BJ (cell line): ENCODE data around the gene CD33. TPM values are rescaled to one million over a fixed set of nuclear protein-coding genes. Genes with fewer than 3 reads are reported as not detected.
A peak's percentile ranks its signal among the peaks of the same experiment; 100 is the strongest.

Source experiments
- CTCF ChIA-PET: fragments of 350-600 bp; formaldehyde crosslinking; extraction: SDS; loops from one replicate; lab custom pipeline; 2021; ENCODE audit warnings: antibody characterized with exemption, inconsistent platforms; lab: Yijun Ruan, JAX
- POLR2A ChIA-PET: fragments of 300-600 bp; sonication (Branson Sonifier 250); formaldehyde crosslinking; extraction: SDS; loops from one replicate; lab custom pipeline; 2021; ENCODE audit warnings: antibody characterized with exemption; lab: Charles Lee
- DNase-seq: peaks from one replicate; pipeline ENCODE4 v3.0.0-alpha.2; 2011; ENCODE audit warnings: low read depth
- H3K27me3 ChIP-seq: 2 replicates; pipeline ENCODE4 v1.6.0; 2011; ENCODE audit warnings: low read length; ENCODE audit not compliant: control insufficient read depth, insufficient read depth
- H3K36me3 ChIP-seq: 2 replicates; pipeline ENCODE4 v1.5.1; 2011; ENCODE audit warnings: low read length; ENCODE audit not compliant: control insufficient read depth, insufficient read depth
- H3K4me3 ChIP-seq: 2 replicates; pipeline ENCODE4 v1.5.1; 2011; ENCODE audit warnings: low read depth, mild to moderate bottlenecking, control low read depth, low read length
- CTCF ChIP-seq: IDR thresholded peaks from 2 replicates; pipeline ENCODE4 v1.5.1; 2011; ENCODE audit warnings: low read depth, mild to moderate bottlenecking, control low read depth, inconsistent platforms, low read length, moderate library complexity; ENCODE audit not compliant: insufficient read depth
- polyA plus RNA-seq: library from polyadenylated mRNA; depleted of rRNA; stranded (reverse); fragments of >200 nt; gene quantifications from 2 replicates; pipeline ENCODE4 v1.2.3, GENCODE V29; 2011

CD33 gene
- polyA plus RNA-seq, 1 experiment = not detected

- ChIA-PET CTCF (no interaction called here), POLR2A (no interaction called here)
- H3K36me3 ChIP-seq = no peaks in the 10 kb centered on the region
- DNase-seq = no peak
- no peaks in the 10 kb centered on the region for H3K27me3 ChIP-seq
- H3K4me3 ChIP-seq = no peak overlapping the region
- no peak for TF ChIP-seq CTCF
These were observed 33.6 kb downstream of the CD33 start for GRCh38 chr19:51258165-51259160.

- no peak for DNase-seq
- H3K4me3 ChIP-seq = no peak overlapping the region
- POLR2A ChIA-PET = no interaction called here
- CTCF ChIA-PET = interaction anchor here (1.3 kb wide), 1 partner anchor 20 kb away, joined by 3 read pairs; no protein-coding TSS in a partner anchor
- H3K27me3 ChIP-seq = no peaks in the 10 kb centered on the region
- peak; percentile 51 for TF ChIP-seq CTCF
- no peaks in the 10 kb centered on the region for H3K36me3 ChIP-seq
These were observed 34.7 kb downstream of the CD33 start for GRCh38 chr19:51259348-51260245.

- Histone ChIP-seq H3K4me3 (no peak overlapping the region), H3K36me3 (no peaks in the 10 kb centered on the region), H3K27me3 (no peaks in the 10 kb centered on the region)
- no peak for DNase-seq
- CTCF ChIA-PET = no interaction called here
- POLR2A ChIA-PET = no interaction called here
- no peak for TF ChIP-seq CTCF
These were observed 38.9 kb downstream of the CD33 start for GRCh38 chr19:51263808-51264207.

DNA sequence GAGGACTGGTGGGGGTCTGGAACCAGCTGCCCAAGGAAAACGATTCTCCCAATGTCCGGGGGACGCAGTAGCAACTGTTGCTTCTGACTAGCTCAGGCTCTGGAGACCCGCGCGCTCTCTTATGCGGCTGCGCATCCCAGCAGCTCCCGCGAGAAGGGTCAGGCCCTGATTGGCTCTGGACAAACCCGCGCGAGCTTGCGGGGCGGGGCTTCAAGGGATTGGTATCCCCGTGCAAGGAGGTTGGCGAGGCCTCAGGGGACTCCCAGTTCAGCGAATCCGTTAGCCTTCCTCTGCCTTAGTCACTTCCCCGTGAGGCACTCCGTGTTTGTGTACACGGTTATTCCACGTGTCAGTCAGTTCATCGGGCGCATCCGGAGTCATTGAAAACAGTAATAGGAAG, 46.2 kb downstream of the CD33 start:
- ChIA-PET POLR2A (no interaction called here), CTCF (no interaction called here)
- no peaks in the 10 kb centered on the region for H3K27me3 ChIP-seq
- H3K36me3 ChIP-seq = no peaks in the 10 kb centered on the region
- no peak overlapping the region for H3K4me3 ChIP-seq
- no peak for TF ChIP-seq CTCF
- DNase-seq = no peak
